Mucosa of descending colon (tissue), 3 donors: ENCODE data around the gene SPACDR. TPM values are rescaled to one million over a fixed set of nuclear protein-coding genes. Genes with fewer than 3 reads are reported as not detected.

ENCODE experiments used
- ATAC-seq: fragments of 200-7000 bp; cut with Tn5 transposase; one replicate; pipeline ENCODE4 v1.9.1; 2020; ENCODE audit warnings: mild to moderate bottlenecking, moderate library complexity
- DNase-seq, 3 donors: peaks; one replicate each; pipeline ENCODE4 v3.0.0-alpha.2; 2020
- H3K36me3 ChIP-seq: fragments of 200-600 bp; one replicate; pipeline ENCODE4 v1.8.0; 2021; ENCODE audit warnings: low read depth, mild to moderate bottlenecking
- H3K4me1 ChIP-seq: fragments of 200-600 bp; one replicate; pipeline ENCODE4 v1.8.0; 2021; ENCODE audit warnings: low read depth, mild to moderate bottlenecking
- H3K4me3 ChIP-seq: fragments of 200-600 bp; one replicate; pipeline ENCODE4 v1.8.0; 2021; ENCODE audit warnings: mild to moderate bottlenecking
- H3K9me3 ChIP-seq: fragments of 200-600 bp; one replicate; pipeline ENCODE4 v1.8.0; 2021; ENCODE audit warnings: mild to moderate bottlenecking
- intact Hi-C, 2 donors: fragments of 100-400 bp; cut with DNase I in 1 of 2; cut with micrococcal nuclease in 1 of 2; formaldehyde crosslinking; loops; one replicate each; pipeline versions ENCODE4 v1.11.0 to v1.11.1; 2022; cut with DNase I, micrococcal nuclease
- total RNA-seq, 3 donors: library from RNA; stranded (reverse); fragmentation: NEBNext Ultra II Directional in 2 of 3; extraction: Animal tissue kit (Norgen Biotek cat#: 25700) in 2 of 3; gene quantifications; one replicate each; pipeline versions ENCODE4 v1.2.1 to v1.2.4, GENCODE V29; 2021 to 2023
- TF ChIP-seq, protein P1 (sequence below): fragments of 200-600 bp; IDR thresholded peaks from one replicate; pipeline ENCODE4 v1.8.0; 2022; ENCODE audit warnings: antibody characterized with exemption, mild to moderate bottlenecking
- donor health status: DM: no; HTN: no; CAD: no; lungs with moderate emphysema.
- donor health status: DM: no; HTN: no; CAD: no.
- donor health status: DM: no; HTN: yes; CAD: no.

The SPACDR gene
- total RNA-seq, 3 donors from 2014 or later: 0.43 to 1.0 (median 0.96) TPM

DNA sequence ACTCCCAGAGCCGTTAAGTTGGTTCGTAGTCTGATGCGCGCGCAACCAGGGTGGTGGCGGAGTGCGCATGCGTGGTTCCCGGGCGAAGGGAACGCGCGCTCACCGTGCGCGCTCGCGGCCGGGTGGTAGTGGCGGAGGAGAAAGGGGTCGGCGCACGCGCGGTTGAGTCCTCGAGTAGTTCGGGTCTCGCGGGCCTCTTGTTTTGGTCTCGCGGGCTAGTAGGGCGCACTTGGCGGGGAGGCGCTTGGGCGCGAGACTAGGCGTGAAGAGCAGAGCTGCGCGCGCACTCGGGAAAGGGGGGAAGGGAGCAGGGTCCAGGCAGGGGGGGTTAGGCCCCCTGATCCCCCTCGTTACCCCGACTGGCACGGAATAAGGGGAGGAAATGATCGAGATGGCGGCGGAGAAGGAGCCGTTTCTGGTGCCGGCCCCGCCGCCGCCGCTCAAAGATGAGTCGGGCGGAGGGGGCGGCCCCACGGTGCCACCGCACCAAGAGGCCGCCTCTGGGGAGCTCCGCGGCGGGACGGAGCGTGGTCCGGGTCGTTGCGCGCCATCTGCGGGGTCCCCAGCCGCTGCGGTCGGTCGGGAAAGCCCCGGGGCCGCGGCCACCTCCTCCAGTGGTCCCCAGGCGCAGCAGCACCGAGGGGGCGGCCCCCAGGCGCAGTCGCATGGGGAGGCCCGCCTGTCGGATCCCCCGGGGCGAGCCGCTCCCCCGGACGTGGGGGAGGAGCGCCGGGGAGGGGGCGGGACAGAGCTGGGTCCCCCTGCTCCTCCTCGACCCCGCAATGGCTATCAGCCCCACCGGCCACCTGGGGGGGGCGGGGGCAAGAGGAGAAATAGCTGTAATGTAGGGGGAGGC lies 34.2 kb downstream of the SPACDR start, which contains the start of gene MEPCE:
MEPCE (plus strand) TSS at position 195 of the 856 bp plus-strand sequence; CDS start at position 383, 188 bp downstream.
- H3K4me3 ChIP-seq: peak within 1 kb of the TSS; percentile 75
- TF ChIP-seq, protein P1, sequence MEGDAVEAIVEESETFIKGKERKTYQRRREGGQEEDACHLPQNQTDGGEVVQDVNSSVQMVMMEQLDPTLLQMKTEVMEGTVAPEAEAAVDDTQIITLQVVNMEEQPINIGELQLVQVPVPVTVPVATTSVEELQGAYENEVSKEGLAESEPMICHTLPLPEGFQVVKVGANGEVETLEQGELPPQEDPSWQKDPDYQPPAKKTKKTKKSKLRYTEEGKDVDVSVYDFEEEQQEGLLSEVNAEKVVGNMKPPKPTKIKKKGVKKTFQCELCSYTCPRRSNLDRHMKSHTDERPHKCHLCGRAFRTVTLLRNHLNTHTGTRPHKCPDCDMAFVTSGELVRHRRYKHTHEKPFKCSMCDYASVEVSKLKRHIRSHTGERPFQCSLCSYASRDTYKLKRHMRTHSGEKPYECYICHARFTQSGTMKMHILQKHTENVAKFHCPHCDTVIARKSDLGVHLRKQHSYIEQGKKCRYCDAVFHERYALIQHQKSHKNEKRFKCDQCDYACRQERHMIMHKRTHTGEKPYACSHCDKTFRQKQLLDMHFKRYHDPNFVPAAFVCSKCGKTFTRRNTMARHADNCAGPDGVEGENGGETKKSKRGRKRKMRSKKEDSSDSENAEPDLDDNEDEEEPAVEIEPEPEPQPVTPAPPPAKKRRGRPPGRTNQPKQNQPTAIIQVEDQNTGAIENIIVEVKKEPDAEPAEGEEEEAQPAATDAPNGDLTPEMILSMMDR: no peak
- DNase-seq (peak; percentile 97 to 98 (median 98)), ATAC-seq (peak; percentile 63)
- no peaks in the 10 kb centered on the region for H3K9me3 ChIP-seq
- peaks cover 7% of the 10 kb centered on the region for H3K36me3 ChIP-seq
- H3K4me1 ChIP-seq: peaks cover 33% of the 10 kb centered on the region
- intact Hi-C loops: loop anchor here in 1 of 2 donors (5.0 kb wide), 1 partner anchor 298 kb away; no protein-coding TSS in a partner anchor

DNA sequence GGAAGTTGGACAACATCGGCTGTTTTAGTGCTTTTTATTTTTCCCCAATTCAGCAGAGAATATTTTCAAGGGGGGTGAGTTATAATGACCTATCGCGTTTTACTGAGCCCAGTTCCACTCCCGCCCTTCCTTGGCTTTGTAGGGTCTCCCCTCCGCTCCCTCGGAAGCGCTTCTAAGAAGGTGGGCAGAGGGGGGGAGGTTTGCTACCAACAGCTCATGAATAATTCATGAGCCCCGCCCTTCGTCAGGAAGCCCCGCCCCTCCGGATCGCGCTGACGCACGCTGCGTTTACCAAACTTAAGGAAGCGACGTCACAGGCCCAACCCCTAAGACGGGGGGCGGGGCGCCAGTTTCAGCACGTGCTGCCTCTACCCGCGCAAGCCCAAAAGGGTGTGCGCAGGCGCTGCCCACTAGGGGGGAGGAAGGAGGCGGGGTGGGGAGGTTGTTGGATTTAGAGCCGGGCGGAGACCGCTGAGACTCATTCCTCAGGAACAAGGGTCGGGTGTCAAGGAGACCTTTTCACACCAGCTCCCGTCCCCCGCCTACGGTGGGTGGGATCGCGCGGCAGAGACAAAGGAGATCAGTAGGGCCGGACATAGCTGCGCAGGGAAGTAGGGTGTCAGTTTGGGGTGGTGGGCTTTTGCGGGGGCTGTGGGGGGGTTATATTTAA lies 35.0 kb downstream of the SPACDR start:
- peak overlapping the region; percentile 75 for H3K4me3 ChIP-seq
- intact Hi-C loops: loop anchor here in 1 of 2 donors (5.0 kb wide), 1 partner anchor 297 kb away; no protein-coding TSS in a partner anchor
- peak; percentile 100 for DNase-seq

DNA sequence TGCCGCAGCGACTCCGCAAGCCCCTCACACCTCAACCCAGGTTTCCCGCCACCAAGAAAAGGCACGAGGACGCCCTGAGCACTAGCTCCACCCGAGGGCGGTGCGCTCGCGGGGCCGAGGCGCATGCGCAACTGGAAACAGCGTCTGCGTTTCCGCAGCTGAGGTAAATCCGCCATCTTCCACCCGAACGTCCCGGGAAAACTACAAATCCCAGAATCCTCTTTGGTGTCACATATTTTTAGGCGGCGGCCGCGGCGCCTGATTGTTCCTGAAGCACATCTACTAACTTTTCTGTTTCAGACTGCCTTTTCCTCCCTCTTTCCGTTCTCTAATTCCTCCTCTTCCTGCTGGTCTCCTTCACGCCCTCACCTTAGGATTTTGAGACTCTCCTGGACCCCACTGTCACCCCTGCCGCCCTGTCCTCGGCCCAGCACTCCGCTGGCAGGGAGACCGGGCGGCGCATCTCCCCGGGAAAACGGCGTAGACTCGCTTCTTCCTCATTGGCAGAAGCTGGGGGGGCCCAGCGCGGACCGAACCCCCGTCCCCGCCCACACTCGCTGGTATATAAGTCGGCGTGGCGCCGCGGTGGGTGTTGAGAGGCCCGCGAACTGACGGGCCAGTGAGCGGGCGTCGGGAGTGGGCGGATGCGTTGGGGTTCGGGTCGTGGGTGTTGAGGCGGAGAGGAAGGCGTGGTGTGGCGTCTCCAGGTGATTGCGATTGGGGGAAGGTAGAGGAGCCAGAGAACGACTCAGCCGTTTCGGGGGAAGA lies 35.7 kb downstream of the SPACDR start, which contains the start of gene ZCWPW1:
ZCWPW1 (minus strand) TSS at position 505 of the 768 bp plus-strand sequence. CDS start 8,054 bp downstream, outside the sequence.
- Histone ChIP-seq H3K4me3 (peak within 1 kb of the TSS; percentile 75), H3K36me3 (peaks cover 7% of the 10 kb centered on the region), H3K9me3 (no peaks in the 10 kb centered on the region), H3K4me1 (peaks cover 26% of the 10 kb centered on the region)
- ATAC-seq (peak; percentile 74), DNase-seq (peak; percentile 96 to 99 (median 98))
- TF ChIP-seq, protein P1: no peak
- intact Hi-C loops: loop anchor here in 1 of 2 donors (5.0 kb wide), 1 partner anchor 296 kb away; no protein-coding TSS in a partner anchor

More for the DNA sequence above, 35.0 kb downstream of the SPACDR start:
- H3K4me1 ChIP-seq: peaks cover 26% of the 10 kb centered on the region
- ATAC-seq: peak; percentile 82
- TF ChIP-seq, protein P1: no peak
- H3K36me3 ChIP-seq: peaks cover 7% of the 10 kb centered on the region
- H3K9me3 ChIP-seq: no peaks in the 10 kb centered on the region

DNA sequence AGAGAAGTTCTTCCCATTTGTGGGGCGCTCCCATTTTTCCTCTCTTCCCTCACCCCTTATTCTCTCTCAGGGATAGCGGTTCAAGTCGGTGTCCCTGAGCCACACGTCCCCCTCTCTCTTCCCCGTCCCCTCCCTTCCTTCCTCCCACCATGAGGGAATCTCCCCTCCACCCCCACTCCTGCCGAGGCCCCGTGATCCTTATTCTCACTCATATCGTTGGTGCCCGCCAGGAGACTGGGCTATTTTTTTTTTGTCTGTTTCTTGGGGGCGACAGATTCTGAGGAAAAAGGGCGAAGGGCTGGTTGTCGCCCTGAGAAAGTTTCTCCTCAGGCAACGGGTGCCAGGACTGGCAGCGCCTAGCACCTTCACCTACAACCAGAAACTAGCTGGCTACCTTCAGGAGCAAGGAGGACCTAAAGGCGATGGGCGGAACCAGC lies 36.3 kb downstream of the SPACDR start:
- ATAC-seq (no peak), DNase-seq (no peak)
- TF ChIP-seq, protein P1: no peak
- Histone ChIP-seq H3K4me1 (peaks cover 24% of the 10 kb centered on the region), H3K4me3 (no peak overlapping the region), H3K36me3 (peaks cover 7% of the 10 kb centered on the region), H3K9me3 (no peaks in the 10 kb centered on the region)
- intact Hi-C loops: loop anchor here in 1 of 2 donors (5.0 kb wide), 1 partner anchor 295 kb away; no protein-coding TSS in a partner anchor

DNA sequence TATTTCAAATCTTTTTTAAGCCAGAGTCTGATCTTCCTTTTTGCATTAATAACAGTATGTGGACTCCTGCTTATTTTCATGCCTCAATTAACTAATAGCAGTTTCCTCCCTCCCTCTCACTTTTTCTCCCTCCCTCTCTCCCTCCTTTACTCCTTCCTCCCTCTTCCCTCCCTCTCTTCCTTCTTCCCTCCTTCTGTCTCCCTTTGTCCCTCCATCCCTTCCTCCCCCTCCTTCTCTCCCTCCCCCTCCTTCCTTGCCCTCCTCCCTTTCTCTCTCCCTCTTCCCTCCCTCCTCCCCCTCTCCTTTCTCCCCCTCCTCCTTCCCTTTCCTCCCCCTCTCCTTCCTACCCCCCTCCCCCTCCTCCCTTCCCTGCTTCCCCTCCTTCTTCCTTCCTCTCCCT lies 37.5 kb downstream of the SPACDR start:
- H3K4me1 ChIP-seq: peaks cover 19% of the 10 kb centered on the region
- ATAC-seq: no peak
- no peak overlapping the region for H3K4me3 ChIP-seq
- H3K9me3 ChIP-seq: no peaks in the 10 kb centered on the region
- peaks cover 4% of the 10 kb centered on the region for H3K36me3 ChIP-seq
- intact Hi-C loops: loop anchor here in 1 of 2 donors (5.0 kb wide), 1 partner anchor 294 kb away; no protein-coding TSS in a partner anchor
- no peak for DNase-seq
- TF ChIP-seq, protein P1: no peak
